SU-DHL-6 (cell line): ENCODE measurements around the gene TRIM40.

ENCODE experiments used
- H2AFZ ChIP-seq: fragments of 200-600 bp; sonication (generic); 2 replicates; pipeline ENCODE4 v1.6.1; 2014; ENCODE audit warnings: low read depth, mild to moderate bottlenecking, moderate library complexity, mixed read lengths, antibody characterized with exemption, low read length; ENCODE audit not compliant: severe bottlenecking
- H3F3A ChIP-seq: fragments of 200-600 bp; shearing (Covaris generic); 2 replicates; pipeline ENCODE4 v1.6.0; 2016; ENCODE audit warnings: antibody characterized with exemption, mild to moderate bottlenecking; ENCODE audit not compliant: insufficient read depth
- H3K27ac ChIP-seq: fragments of 200-600 bp; sonication (generic); 2 replicates; pipeline ENCODE4 v1.5.1; 2016; ENCODE audit warnings: low read depth, mild to moderate bottlenecking, low read length, moderate library complexity, mixed read lengths
- H3K27me3 ChIP-seq: fragments of 200-600 bp; sonication (generic), shearing (Covaris generic); 2 replicates; pipeline ENCODE4 v1.6.0; 2014; ENCODE audit warnings: mild to moderate bottlenecking, low read length
- H3K36me3 ChIP-seq: fragments of 200-600 bp; sonication (generic); 2 replicates; pipeline ENCODE4 v1.6.1; 2014; ENCODE audit warnings: mild to moderate bottlenecking, low read length, mixed read lengths
- H3K4me2 ChIP-seq: fragments of 300-600, 200-600 bp; shearing (Covaris generic), sonication (generic); 2 replicates; pipeline ENCODE4 v1.6.0; 2014; ENCODE audit warnings: low read length, low read depth, mild to moderate bottlenecking; ENCODE audit not compliant: poor library complexity, severe bottlenecking
- H3K4me3 ChIP-seq: fragments of 200-600 bp; sonication (generic); 2 replicates; pipeline ENCODE4 v1.5.1; 2014; ENCODE audit warnings: antibody characterized with exemption, low read length, mild to moderate bottlenecking, mixed read lengths; ENCODE audit not compliant: insufficient read depth, poor library complexity, severe bottlenecking
- H3K79me2 ChIP-seq: fragments of 200-600 bp; sonication (generic); 2 replicates; pipeline ENCODE4 v1.6.1; 2014; ENCODE audit warnings: mild to moderate bottlenecking, low read length, moderate library complexity; ENCODE audit not compliant: insufficient read depth
- H3K9ac ChIP-seq: fragments of 200-600 bp; sonication (generic); 2 replicates; pipeline ENCODE4 v1.7.0; 2014; ENCODE audit warnings: mild to moderate bottlenecking, low read length
- H3K9me2 ChIP-seq: fragments of 200-600 bp; sonication (generic); replicated peaks from 2 replicates; pipeline ENCODE4 v1.6.1; 2014; ENCODE audit warnings: low read length; ENCODE audit not compliant: insufficient read depth
- H3K9me3 ChIP-seq: fragments of 200-600 bp; sonication (generic); 2 replicates; pipeline ENCODE4 v1.6.1; 2014; ENCODE audit warnings: low read length, mixed read lengths; ENCODE audit not compliant: insufficient read depth
- H4K20me1 ChIP-seq: fragments of 200-600 bp; sonication (generic); 2 replicates; pipeline ENCODE4 v1.6.1; 2014; ENCODE audit warnings: low read depth, mild to moderate bottlenecking, antibody characterized with exemption, low read length, moderate library complexity, mixed read lengths
- EZH2phosphoT487 ChIP-seq: fragments of 200-600 bp; sonication (generic), shearing (Covaris generic); conservative IDR thresholded peaks from 2 replicates; pipeline ENCODE4 v1.6.1; 2018; ENCODE audit warnings: mild to moderate bottlenecking, antibody characterized with exemption, low read length, moderate library complexity, mixed read lengths
- TF ChIP-seq, protein P1 (sequence below): fragments of 200-600 bp; sonication (generic); IDR thresholded peaks from one replicate; pipeline ENCODE4 v1.5.1; 2017; ENCODE audit warnings: antibody characterized with exemption, mild to moderate bottlenecking, low read length, moderate library complexity; ENCODE audit not compliant: insufficient read depth, poor library complexity, severe bottlenecking

Gene TRIM40

DNA sequence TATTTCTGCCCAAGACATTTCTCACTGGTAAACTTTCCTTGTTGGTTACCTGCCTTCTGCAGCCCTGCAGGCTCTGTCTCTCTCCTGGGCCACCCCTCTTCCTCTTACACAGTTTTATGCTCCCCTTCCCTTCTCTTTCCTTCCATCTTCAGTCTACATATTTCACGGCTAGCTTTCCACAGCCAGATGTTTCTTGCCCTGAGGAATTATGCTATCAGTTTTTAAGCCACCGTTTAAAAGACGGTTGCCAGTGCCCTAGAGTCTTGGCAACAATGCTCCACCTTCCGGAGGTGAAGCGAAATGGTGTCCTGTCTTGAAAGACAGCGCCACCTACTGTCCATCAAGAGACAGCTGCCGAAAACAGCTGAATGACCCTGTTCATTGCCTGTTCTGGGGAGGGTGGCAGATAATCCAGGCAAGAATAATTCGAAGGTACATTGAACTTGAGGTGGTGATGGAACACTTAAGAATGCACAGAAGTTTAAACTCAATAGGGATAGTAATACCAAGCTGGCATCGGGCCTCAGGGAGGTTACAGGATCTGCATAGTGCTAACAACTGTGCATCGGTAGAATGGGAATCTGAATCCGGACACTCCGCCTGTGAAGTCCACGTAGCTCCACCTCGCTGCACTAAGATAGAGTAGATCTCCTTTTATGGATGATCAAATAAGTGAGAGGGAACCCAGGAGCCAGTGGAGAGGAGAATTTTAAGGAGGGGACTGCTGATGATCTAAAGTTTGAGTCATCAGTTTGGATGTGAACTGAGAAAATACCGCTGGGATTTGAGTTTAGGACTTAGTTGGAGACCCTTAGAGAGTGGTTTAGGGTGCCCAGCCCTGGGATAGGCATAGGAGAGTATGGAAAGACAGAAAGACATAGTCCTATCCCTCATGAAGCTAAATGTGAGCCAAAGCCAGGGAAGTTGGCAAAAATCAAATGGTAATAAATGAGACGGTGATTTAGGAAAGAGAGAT lies 4.8 kb upstream of the TRIM40 start:
- no peaks in the 10 kb centered on the region for H3K27me3 ChIP-seq
- H3K4me2 ChIP-seq = peak overlapping the region; percentile 18
- no peaks in the 10 kb centered on the region for H3K9me3 ChIP-seq
- H3K79me2 ChIP-seq = no peaks in the 10 kb centered on the region
- no peaks in the 10 kb centered on the region for H3K36me3 ChIP-seq
- H3K9me2 ChIP-seq = no peaks in the 10 kb centered on the region
- H3F3A ChIP-seq = no peaks in the 10 kb centered on the region
- no peak overlapping the region for H3K4me3 ChIP-seq
- H3K9ac ChIP-seq = peak overlapping the region; percentile 0; the same call in 1 of the 2 replicates
- H4K20me1 ChIP-seq = no peaks in the 10 kb centered on the region
- no peak overlapping the region for H3K27ac ChIP-seq
- H2AFZ ChIP-seq = peak overlapping the region; percentile 61
- TF ChIP-seq, protein P1, sequence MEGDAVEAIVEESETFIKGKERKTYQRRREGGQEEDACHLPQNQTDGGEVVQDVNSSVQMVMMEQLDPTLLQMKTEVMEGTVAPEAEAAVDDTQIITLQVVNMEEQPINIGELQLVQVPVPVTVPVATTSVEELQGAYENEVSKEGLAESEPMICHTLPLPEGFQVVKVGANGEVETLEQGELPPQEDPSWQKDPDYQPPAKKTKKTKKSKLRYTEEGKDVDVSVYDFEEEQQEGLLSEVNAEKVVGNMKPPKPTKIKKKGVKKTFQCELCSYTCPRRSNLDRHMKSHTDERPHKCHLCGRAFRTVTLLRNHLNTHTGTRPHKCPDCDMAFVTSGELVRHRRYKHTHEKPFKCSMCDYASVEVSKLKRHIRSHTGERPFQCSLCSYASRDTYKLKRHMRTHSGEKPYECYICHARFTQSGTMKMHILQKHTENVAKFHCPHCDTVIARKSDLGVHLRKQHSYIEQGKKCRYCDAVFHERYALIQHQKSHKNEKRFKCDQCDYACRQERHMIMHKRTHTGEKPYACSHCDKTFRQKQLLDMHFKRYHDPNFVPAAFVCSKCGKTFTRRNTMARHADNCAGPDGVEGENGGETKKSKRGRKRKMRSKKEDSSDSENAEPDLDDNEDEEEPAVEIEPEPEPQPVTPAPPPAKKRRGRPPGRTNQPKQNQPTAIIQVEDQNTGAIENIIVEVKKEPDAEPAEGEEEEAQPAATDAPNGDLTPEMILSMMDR = peak; percentile 100
- no peak for TF ChIP-seq EZH2phosphoT487

DNA sequence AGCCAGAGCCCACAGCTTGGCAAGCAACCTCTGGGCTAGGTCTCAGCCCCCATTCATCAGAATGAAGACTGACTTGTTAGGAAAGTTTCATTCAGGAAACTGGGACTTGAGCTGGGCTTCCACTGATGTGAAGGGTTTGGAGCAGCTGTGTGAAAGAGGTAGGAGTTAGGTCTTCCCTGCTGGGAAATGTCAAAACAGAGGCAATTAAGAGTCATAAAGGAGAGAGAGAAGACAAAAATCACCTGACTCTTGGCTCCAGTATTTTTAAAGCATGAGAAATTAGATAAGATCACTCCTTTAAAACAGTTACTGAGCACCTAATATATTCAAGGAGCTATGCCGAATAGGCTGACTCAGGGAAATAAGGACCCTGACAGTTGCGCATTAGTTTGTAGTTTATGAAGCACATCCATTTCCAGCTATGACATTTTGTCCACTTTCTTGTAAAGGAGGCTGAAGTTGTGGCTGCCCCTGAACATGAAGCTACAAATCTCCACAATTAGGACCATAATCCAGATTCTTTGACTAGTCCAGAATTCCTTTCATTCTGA lies 3.9 kb upstream of the TRIM40 start:
- no peaks in the 10 kb centered on the region for H3K36me3 ChIP-seq
- H3K9me2 ChIP-seq = no peaks in the 10 kb centered on the region
- H4K20me1 ChIP-seq = no peaks in the 10 kb centered on the region
- no peak overlapping the region for H3K4me3 ChIP-seq
- no peaks in the 10 kb centered on the region for H3K79me2 ChIP-seq
- H2AFZ ChIP-seq = no peak overlapping the region
- H3K27ac ChIP-seq = no peak overlapping the region
- TF ChIP-seq EZH2phosphoT487 = no peak
- TF ChIP-seq, protein P1 = no peak
- H3K9ac ChIP-seq = no peak overlapping the region
- H3K9me3 ChIP-seq = no peaks in the 10 kb centered on the region
- H3K4me2 ChIP-seq = no peak overlapping the region
- no peaks in the 10 kb centered on the region for H3K27me3 ChIP-seq
- no peaks in the 10 kb centered on the region for H3F3A ChIP-seq

DNA sequence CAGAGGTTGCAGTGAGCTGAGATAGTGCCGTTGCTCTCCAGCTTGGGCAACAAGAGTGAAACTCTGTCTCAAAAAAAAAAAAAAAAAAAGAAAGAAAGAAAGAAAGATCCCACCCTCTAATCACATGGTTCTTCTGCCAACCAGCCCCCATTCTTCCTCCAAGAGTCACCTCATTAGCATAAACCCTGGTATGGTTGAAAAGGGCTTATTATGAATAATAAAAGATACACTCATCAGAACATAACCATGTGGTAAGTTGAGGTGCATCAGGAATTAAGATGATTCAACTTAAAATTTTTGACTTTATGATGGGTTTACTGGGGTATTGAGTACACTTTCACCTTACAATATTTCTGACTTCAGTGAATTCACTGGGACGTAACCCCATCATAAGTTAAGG lies 793 bp upstream of the TRIM40 start:
- Histone ChIP-seq H3F3A (no peaks in the 10 kb centered on the region), H3K27ac (no peak overlapping the region), H3K4me2 (no peak overlapping the region), H2AFZ (no peak overlapping the region), H3K79me2 (no peaks in the 10 kb centered on the region), H3K27me3 (no peaks in the 10 kb centered on the region), H3K9me2 (no peaks in the 10 kb centered on the region), H3K36me3 (no peaks in the 10 kb centered on the region), H4K20me1 (no peaks in the 10 kb centered on the region), H3K9ac (no peak overlapping the region), H3K4me3 (no peak overlapping the region), H3K9me3 (no peaks in the 10 kb centered on the region)
- TF ChIP-seq, protein P1 = no peak
- no peak for TF ChIP-seq EZH2phosphoT487
